K562 (cell line): Measurements from ENCODE around the gene PAXIP1.

Experiments used
- ADNP ChIP-seq: fragments of 200-800 bp; sonication (Bioruptor generic); IDR thresholded peaks from 2 replicates; pipeline ENCODE4 v1.6.1; 2016; ENCODE audit warnings: missing genetic modification characterization, missing compliant biosample characterization
- CEBPB ChIP-seq: fragments of 450-650 bp; IDR thresholded peaks from 2 replicates; pipeline ENCODE4 v1.6.1; 2016; ENCODE audit warnings: missing genetic modification characterization, missing compliant biosample characterization
- SMAD1 ChIP-seq: fragments of 150-350 bp; IDR thresholded peaks from 2 replicates; pipeline ENCODE4 v1.6.1; 2014; ENCODE audit warnings: low read length, low read depth; ENCODE audit not compliant: partially characterized antibody
- ZBTB8A ChIP-seq: fragments of 450-650 bp; IDR thresholded peaks from 2 replicates; pipeline ENCODE4 v1.6.1; 2018; ENCODE audit warnings: mild to moderate bottlenecking, moderate library complexity; ENCODE audit not compliant: partially characterized antibody
- ZC3H11A ChIP-seq: IDR thresholded peaks from 2 replicates; pipeline ENCODE4 v1.6.1; 2012; ENCODE audit warnings: low read depth, low read length, improper control_type of control experiment
- ZNF23 ChIP-seq: fragments of 250-450 bp; sonication (Bioruptor Pico); IDR thresholded peaks from 2 replicates; pipeline ENCODE4 v1.4.0; 2020; ENCODE audit warnings: mild to moderate bottlenecking
- ZNF707 ChIP-seq: fragments of 250-450 bp; sonication (Bioruptor Pico); conservative IDR thresholded peaks from 2 replicates; pipeline ENCODE4 v1.8.0; 2022; ENCODE audit warnings: inconsistent platforms, mild to moderate bottlenecking, moderate library complexity

GRCh38 chr7:154996101-154996500 is 6.8 kb downstream of the PAXIP1 start:
- TF ChIP-seq SMAD1: no peak
- no peak for TF ChIP-seq ZNF707 (CRISPR knock-in tag)
- no peak for TF ChIP-seq ZC3H11A
- TF ChIP-seq CEBPB (tag): no peak
- no peak for TF ChIP-seq ZBTB8A
- no peak for TF ChIP-seq ZNF23 (CRISPR knock-in tag)
- no peak for TF ChIP-seq ADNP (tag)
